ENCODE data around the gene PPFIA2.
A peak's percentile ranks its signal among the peaks of the same experiment; 100 is the strongest.
"Not testable (repeated sequence)": the region's sequence is repeated elsewhere in the genome, so short reads cannot be mapped to it uniquely, and the experiment has no call there.

The PPFIA2 gene

GRCh38 chr12:81659310-81659709 lies 99.8 kb downstream of the PPFIA2 start:
- DNase-seq, result not testable (repeated sequence)

DNA sequence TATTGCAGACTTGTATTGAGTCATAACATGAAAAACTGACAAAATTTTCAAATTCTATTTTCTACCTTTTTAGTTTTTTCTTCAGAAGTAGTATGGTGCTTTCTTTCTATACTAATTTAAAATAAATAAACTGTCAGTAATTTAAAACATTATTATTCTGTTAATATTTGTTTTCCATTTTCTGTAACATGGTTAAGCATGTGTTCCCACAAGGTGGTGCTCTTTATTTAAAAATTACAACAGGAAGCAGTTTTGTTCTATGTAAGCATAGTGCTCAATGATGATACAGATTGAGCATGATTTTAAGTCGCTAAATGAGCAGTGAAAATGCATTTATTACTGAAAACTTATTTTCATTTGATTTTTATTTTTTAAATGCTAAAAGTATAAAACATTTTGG lies 114.6 kb downstream of the PPFIA2 start:
- no peak for DNase-seq

GRCh38 chr12:81639196-81639595 lies 120.0 kb downstream of the PPFIA2 start:
- DNase-seq, result no peak

- no peak for DNase-seq
Observed at GRCh38 chr12:81633127-81633526, 126.0 kb downstream of the PPFIA2 start.

GRCh38 chr12:81627336-81628189 lies 131.6 kb downstream of the PPFIA2 start:
- peak; percentile 18 for DNase-seq

DNA sequence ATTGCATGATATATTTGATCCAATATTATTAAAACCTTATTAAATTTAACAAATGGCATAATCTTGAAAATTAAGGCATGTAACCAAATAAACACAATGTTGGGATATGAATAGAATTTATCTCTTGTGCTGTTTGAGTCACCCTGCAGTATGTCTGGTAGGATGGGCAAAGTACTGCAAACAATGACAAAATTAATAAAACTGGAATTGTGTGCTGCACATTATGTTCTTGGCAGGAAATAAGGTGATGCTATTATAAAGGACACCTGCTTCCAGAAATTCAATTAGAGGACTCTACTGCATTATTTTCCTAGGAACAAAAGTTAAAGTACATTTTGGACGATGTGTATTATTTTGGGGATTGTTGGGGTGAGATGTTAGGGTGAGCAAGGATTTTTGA lies 132.7 kb downstream of the PPFIA2 start:
- DNase-seq, result no peak

- DNase-seq, result no peak
Observed at GRCh38 chr12:81617915-81618314, 141.2 kb downstream of the PPFIA2 start.

GRCh38 chr12:81615026-81615588 lies 144.0 kb downstream of the PPFIA2 start:
- no peak for DNase-seq

- peak; percentile 9 for DNase-seq
Observed at GRCh38 chr12:81610955-81611889, 147.9 kb downstream of the PPFIA2 start.

DNA sequence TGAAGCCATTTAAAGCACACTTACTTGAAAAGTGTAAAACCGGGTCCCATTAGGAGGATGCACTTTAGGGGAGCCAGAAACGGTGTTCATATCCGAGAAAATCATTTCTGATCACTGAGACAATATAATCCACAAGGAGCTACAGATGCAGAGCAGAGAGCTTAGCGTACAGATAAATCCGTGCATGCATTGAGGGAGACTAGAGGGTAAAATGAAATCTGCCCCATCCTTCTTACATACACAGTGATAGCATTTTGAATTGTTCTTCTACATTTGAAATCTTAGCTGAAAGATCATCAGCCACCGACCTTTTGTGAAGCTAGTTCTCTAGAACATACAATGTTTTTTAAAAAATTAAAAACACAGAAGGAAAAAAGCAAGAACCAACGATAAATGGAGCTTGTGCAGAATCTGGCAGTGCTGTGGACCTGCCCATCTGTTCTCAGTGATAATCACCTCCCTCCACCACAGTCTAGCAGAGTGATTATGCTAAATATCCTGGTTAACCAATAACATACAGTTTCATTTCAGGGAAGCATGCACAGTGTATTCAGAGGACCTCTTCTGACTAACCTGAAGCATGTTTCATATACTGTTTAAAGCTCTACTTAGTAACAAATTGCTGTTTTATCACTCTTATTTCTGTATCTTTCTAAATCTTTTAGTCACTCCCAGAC lies 161.1 kb downstream of the PPFIA2 start:
- peak; percentile 39 for DNase-seq

- DNase-seq, result no peak
Observed at GRCh38 chr12:81596558-81596957, 162.6 kb downstream of the PPFIA2 start.

- no peak for DNase-seq
Observed at GRCh38 chr12:81591256-81591655, 167.9 kb downstream of the PPFIA2 start.

GRCh38 chr12:81590703-81591102 lies 168.4 kb downstream of the PPFIA2 start:
- not testable (repeated sequence) for DNase-seq

DNA sequence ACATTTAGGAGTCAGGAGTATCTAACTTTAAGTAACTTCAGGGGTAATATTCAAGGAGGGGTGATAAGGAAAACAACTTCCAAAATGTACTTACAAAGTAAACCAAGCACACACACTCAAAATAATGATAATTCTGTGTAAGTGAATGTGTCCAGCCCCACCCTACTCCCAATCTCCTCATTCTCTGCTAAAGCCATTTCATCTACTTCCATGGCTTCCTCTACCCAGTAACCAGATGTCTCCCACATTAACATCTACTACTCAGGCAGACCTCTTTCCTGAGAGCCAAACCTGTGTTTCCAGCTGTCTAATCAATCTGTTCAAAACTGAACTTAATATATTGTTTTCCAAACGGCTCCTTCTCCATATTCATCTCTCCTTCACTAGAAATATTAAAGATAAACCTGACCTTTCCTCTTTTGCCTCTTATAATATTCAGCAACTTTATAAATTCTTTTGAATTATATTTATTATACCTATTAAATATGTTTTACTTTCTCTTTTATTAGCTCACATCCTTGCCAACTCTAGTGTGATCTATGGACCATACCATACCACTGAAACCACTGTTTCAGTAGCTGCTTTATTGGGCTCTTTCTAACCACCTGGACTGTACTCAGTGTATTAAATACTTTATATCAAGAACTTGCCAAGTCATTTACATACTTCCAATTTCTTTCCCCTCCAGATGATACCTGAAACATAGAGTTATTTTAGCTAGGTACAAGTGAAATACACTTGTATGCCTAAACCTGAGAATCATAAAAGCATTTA lies 170.7 kb downstream of the PPFIA2 start:
- no peak for DNase-seq

GRCh38 chr12:81585787-81586186 lies 173.4 kb downstream of the PPFIA2 start:
- no peak for DNase-seq

DNA sequence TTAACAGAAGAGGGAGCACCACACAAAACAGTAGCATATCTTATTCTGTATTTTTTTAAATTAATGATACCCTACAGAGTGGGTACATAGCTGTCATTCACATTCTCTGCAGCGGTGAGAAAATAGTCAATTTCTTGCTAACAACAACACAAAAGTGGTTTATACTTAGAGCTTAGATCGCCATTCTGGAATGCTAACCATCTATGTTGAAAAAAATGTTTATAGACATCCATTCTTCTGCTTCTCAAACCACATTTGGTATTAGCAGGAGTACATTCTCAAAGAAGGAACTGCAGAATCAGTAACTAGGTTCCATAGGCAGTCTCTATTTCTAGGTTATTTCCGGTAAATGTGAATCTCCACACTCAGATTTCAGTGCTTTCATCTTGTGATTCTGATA lies 185.9 kb downstream of the PPFIA2 start:
- DNase-seq, result no peak

GRCh38 chr12:81572411-81572810 lies 186.7 kb downstream of the PPFIA2 start:
- DNase-seq, result no peak

DNA sequence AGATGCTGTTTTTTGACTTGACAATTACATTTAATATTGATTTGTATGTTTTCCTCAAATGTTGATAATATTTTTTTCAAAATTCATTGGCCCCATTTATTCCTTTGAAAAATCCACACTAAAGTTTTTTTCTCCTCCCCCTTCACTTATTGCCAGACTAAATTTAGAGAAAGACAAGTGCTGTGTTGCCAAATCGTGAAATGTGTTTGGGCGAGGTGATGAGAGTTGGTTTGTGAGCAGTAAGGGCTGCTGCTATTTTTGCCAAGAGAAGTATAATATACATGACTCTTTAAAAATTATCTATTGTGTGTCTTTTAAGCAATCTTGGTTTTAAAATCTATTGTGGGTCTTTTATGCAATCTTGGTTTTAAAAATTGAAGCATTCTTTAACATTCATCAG lies 188.9 kb downstream of the PPFIA2 start:
- no peak for DNase-seq

DNA sequence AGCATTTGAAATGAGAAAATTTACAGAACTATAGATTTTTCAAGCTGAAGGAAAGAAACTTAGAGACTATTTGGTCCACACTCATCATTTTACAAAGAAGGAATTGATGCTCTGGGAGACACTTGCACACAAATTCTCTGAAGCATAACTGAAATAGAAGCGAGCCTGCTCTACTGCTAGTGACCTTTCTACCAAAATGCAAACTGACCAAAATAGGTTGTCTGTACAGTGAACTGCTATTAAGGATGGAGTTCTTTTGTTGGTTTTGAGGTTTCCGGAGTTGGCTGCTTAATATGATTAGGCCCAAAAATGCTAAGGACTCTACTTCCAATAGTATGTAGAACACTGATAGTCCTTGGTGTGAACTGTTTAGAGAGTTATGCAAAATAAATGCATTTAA lies 194.9 kb downstream of the PPFIA2 start:
- no peak for DNase-seq

GRCh38 chr12:81558031-81558430 lies 201.1 kb downstream of the PPFIA2 start:
- no peak for DNase-seq

DNA sequence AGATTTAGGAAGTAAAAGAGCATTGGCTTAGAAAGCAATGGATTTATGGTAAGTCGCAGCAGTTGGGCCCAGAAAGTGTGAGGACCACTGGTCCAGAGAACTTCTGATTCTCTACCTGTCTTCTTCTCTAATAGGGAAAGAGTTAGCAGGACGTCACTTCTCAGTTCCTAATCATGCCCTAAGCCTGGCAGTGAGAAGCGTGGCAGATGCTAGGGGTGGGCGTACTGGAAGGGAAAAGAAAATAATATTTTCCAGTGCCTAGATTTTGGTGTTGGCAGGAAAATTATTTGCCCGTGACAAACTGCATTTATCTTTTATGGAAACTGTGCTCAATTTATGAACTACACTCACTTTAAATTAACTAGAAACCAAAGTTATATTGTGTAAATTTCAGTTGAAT lies 212.3 kb downstream of the PPFIA2 start:
- DNase-seq, result no peak

DNA sequence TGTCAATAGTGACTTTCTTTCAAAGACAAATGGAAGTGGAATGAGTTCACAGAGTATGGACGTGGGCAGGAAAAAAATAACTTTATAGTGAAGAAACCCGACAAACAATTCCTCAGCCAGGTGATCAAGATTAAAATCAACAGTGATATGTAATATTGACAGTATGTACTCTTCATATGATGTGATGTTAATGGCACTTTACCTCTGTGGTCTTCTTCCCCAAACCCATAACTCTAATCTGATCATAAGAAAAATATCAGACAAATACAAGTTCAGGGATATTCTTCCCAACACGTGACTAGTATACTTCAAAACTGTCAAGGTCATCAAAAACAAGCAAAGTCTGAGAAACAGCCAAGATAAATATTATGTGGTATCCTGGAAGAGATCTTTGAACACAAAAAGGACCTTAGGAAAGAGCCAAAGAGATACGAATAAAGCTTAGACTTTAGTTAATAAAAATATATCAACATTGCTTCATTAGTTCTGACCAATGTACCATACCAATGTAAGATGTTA lies 215.5 kb downstream of the PPFIA2 start:
- no peak for DNase-seq

Data from NCI-H526 treated with DMSO at 0.1 percent for 48 hours (cell line).